HepG2 (cell line): ENCODE results near the gene CHRNA7. TPM values are rescaled to one million over a fixed set of nuclear protein-coding genes. Genes with fewer than 3 reads are reported as not detected.

Experiments used
- ATAC-seq: fragments of 200-7000 bp; cut with Tn5 transposase; 3 replicates; pipeline ENCODE4 v1.9.1; 2020; ENCODE audit warnings: mild to moderate bottlenecking, moderate library complexity
- BruUV-seq: library from RNA; stranded (reverse); fragments of 400-500 nt; replicated peaks from 2 replicates; lab custom pipeline; 2021; lab: Mats Ljungman, UMichigan
- CTCF ChIA-PET: fragments of 300-600 bp; formaldehyde crosslinking; extraction: SDS; loops from one replicate; lab custom pipeline; 2021; ENCODE audit warnings: low total read pairs, inconsistent platforms, low intra/inter-chr PET ratio; lab: Yijun Ruan, JAX
- POLR2A ChIA-PET: fragments of 350-600 bp; sonication (Branson Sonifier 250); formaldehyde crosslinking; loops from one replicate; lab custom pipeline; 2020; ENCODE audit warnings: antibody characterized with exemption, inconsistent platforms; lab: Yijun Ruan, JAX
- DNase-seq: peaks from one replicate; pipeline ENCODE4 v3.0.0-alpha.2; 2015; ENCODE audit warnings: low spot score
- FAIRE-seq: peaks from 3 replicates; lab custom pipeline; 2011; peaks lifted over from hg19 to GRCh38; lab: Jason Lieb, UNC
- H2AFZ ChIP-seq: one replicate; pipeline ENCODE4 v1.6.1; 2011; ENCODE audit warnings: low read length, inconsistent platforms
- H3K27ac ChIP-seq: fragments of 300-600 bp; 3 replicates; pipeline ENCODE4 v1.8.0; 2011; ENCODE audit warnings: mixed run types, mild to moderate bottlenecking, mixed read lengths, low read length, inconsistent platforms; ENCODE audit not compliant: insufficient read depth; ENCODE audit errors: extremely low read length
- H3K27me3 ChIP-seq, 2 experiments: fragments of 200-600 bp in 1 of 2; 2 replicates in 1 of 2; 3 replicates in 1 of 2; pipeline versions ENCODE4 v1.6.0 to v1.8.0; 2011; ENCODE audit warnings: low read length in 2 of 2, mild to moderate bottlenecking in 2 of 2, moderate library complexity in 2 of 2, inconsistent platforms in 1 of 2; ENCODE audit not compliant: insufficient read depth in 2 of 2, control insufficient read depth in 1 of 2
- H3K36me3 ChIP-seq, 2 experiments: fragments of 200-600 bp in 1 of 2; replicated peaks in 1 of 2; 2 replicates in 1 of 2; 3 replicates in 1 of 2; pipeline versions ENCODE4 v1.5.1 to v1.8.0; 2011; ENCODE audit warnings: low read length in 2 of 2, inconsistent platforms in 1 of 2; ENCODE audit not compliant: insufficient read depth in 2 of 2, control insufficient read depth in 1 of 2
- H3K4me1 ChIP-seq: 2 replicates; pipeline ENCODE4 v1.5.1; 2012; ENCODE audit warnings: low read length, inconsistent platforms; ENCODE audit not compliant: insufficient read depth
- H3K4me2 ChIP-seq: 2 replicates; pipeline ENCODE4 v1.6.0; 2011; ENCODE audit warnings: low read depth, low read length, inconsistent platforms
- H3K4me3 ChIP-seq, 3 experiments: fragments of 200-600 bp in 1 of 3; sonication (generic), shearing (Covaris generic) in 1 of 3; replicated peaks in 1 of 3; 2 replicates each; pipeline ENCODE4 v1.5.1; 2011 to 2016; ENCODE audit warnings: low read length in 3 of 3, inconsistent platforms in 2 of 3, low read depth in 2 of 3, mild to moderate bottlenecking in 2 of 3, control low read depth in 1 of 3, mixed read lengths in 1 of 3; ENCODE audit not compliant: insufficient read depth in 1 of 3
- H3K79me2 ChIP-seq: one replicate; pipeline ENCODE4 v1.6.1; 2011; ENCODE audit warnings: low read length, inconsistent platforms; ENCODE audit not compliant: insufficient read depth
- H3K9ac ChIP-seq: 2 replicates; pipeline ENCODE4 v1.6.0; 2011; ENCODE audit warnings: mild to moderate bottlenecking, low read depth, low read length, inconsistent platforms; ENCODE audit not compliant: insufficient read depth
- H3K9me3 ChIP-seq: 2 replicates; pipeline ENCODE4 v1.5.1; 2012; ENCODE audit warnings: mild to moderate bottlenecking, low read length
- H4K20me1 ChIP-seq: 2 replicates; pipeline ENCODE4 v1.6.0; 2011; ENCODE audit warnings: inconsistent platforms, mild to moderate bottlenecking, low read length, moderate library complexity; ENCODE audit not compliant: insufficient read depth
- BRF2 ChIP-seq: sonication (generic); formaldehyde crosslinking; IDR thresholded peaks from 2 replicates; pipeline ENCODE4 v1.8.1; 2022; ENCODE audit warnings: mild to moderate bottlenecking, missing genetic modification reagents
- MATR3 ChIP-seq: sonication (generic); formaldehyde crosslinking; IDR thresholded peaks from 2 replicates; pipeline ENCODE4 v1.4.0; 2020; ENCODE audit warnings: missing genetic modification reagents
- MED8 ChIP-seq: sonication (generic); formaldehyde crosslinking; IDR thresholded peaks from 2 replicates; pipeline ENCODE4 v1.8.1; 2023; ENCODE audit warnings: mild to moderate bottlenecking, missing genetic modification reagents; ENCODE audit not compliant: insufficient replicate concordance
- PBX2 ChIP-seq: IDR thresholded peaks from 2 replicates; pipeline ENCODE4 v1.6.1; 2016; ENCODE audit warnings: control low read depth
- SUZ12 ChIP-seq: fragments of 150-350 bp; IDR thresholded peaks from 2 replicates; pipeline ENCODE4 v1.6.1; 2014; ENCODE audit warnings: low read depth, low read length
- ZC3H13 ChIP-seq: sonication (generic); formaldehyde crosslinking; IDR thresholded peaks from 2 replicates; pipeline ENCODE4 v1.8.1; 2023; ENCODE audit warnings: mild to moderate bottlenecking, missing genetic modification reagents, moderate library complexity
- ZNF329 ChIP-seq: sonication (generic); formaldehyde crosslinking; IDR thresholded peaks from 2 replicates; pipeline ENCODE4 v1.9.0; 2021; ENCODE audit warnings: low read depth, mild to moderate bottlenecking, missing genetic modification reagents
- ZNF446 ChIP-seq: sonication (generic); formaldehyde crosslinking; IDR thresholded peaks from 2 replicates; pipeline ENCODE4 v1.5.0; 2020; ENCODE audit warnings: mild to moderate bottlenecking, missing genetic modification reagents
- ZNF460 ChIP-seq: sonication (generic); formaldehyde crosslinking; IDR thresholded peaks from 2 replicates; pipeline ENCODE4 v1.5.1; 2020; ENCODE audit warnings: missing genetic modification reagents, mild to moderate bottlenecking, borderline replicate concordance
- WGBS: methylation state at CpG from one replicate; pipeline ENCODE4 v1.1.6; 2017; ENCODE audit warnings: low lambda C conversion rate; 5-methylcytosine and 5-hydroxymethylcytosine counted together
- in situ Hi-C: cut with HindIII; loops from 2 replicates; pipeline ENCODE4 v1.10.0; 2017; ENCODE audit warnings: low pct_unique_long_range_greater_than_20kb; ENCODE audit not compliant: extremely low pct_ligation_motif_present
- intact Hi-C: fragments of 100-400 bp; cut with micrococcal nuclease; formaldehyde crosslinking; loops from one replicate; pipeline ENCODE4 v1.10.0; 2022; ENCODE audit not compliant: unreplicated experiment
- polyA plus RNA-seq, 8 experiments: library from polyadenylated mRNA; depleted of rRNA in 3 of 8; stranded (reverse) in 7 of 8; unstranded in 1 of 8; fragments of >200 nt; fragmentation: Illumina TruSeq in 4 of 8; extraction: Trizol in 4 of 8; gene quantifications; 2 replicates each; pipeline versions ENCODE4 v1.2.1 to v1.2.3, GENCODE V29; 2011 to 2016; ENCODE audit warnings: low read depth in 4 of 8, missing spikeins in 1 of 8, mixed read lengths in 1 of 8; ENCODE audit not compliant: insufficient read depth in 1 of 8
- total RNA-seq, 5 experiments: library from RNA; depleted of rRNA; stranded (reverse); fragments of >200 nt; fragmentation: Illumina TruSeq; extraction: Trizol; gene quantifications; 2 replicates each; pipeline ENCODE4 v1.2.3, GENCODE V29; 2016; ENCODE audit warnings: low read depth in 1 of 5

The CHRNA7 gene
- total and polyA plus RNA-seq, 2 of the 13 experiments (the other 11 are each of a cell fraction or from before 2014, with no cell fraction given) = 1.3 to 1.4 TPM

- intact Hi-C loops = no loop called here
- H4K20me1 ChIP-seq = no peaks in the 10 kb centered on the region
- H3K4me2 ChIP-seq = no peak overlapping the region
- no peaks in the 10 kb centered on the region for H3K36me3 ChIP-seq
- FAIRE-seq = no peak
- no peak for TF ChIP-seq SUZ12
- TF ChIP-seq ZNF446 = no peak
- TF ChIP-seq MATR3 (CRISPR knock-in tag) = no peak
- TF ChIP-seq ZNF329 (CRISPR knock-in tag) = no peak
- TF ChIP-seq BRF2 = no peak
- no peak for TF ChIP-seq ZNF460
- TF ChIP-seq PBX2 = no peak
- no peak for TF ChIP-seq ZC3H13 (CRISPR knock-in tag)
- TF ChIP-seq MED8 (CRISPR knock-in tag) = no peak
- TF ChIP-seq, all 625 proteins: peak for 0
- Histone ChIP-seq H3K9me3 (no peaks in the 10 kb centered on the region), H3K4me1 (no peaks in the 10 kb centered on the region), H3K79me2 (no peaks in the 10 kb centered on the region), H3K27me3 (0 out of 5 replicates have a peak, but pooled peaks cover 0 to 3% of the 10 kb centered on the region in 2 experiments), H3K27ac (no peak overlapping the region), H2AFZ (no peak overlapping the region), H3K4me3 (no peak overlapping the region), H3K9ac (no peak overlapping the region)
- 31% methylated on average over 3 of the region's 3 CpGs for WGBS
- CTCF ChIA-PET = no interaction called here
- DNase-seq (no peak), ATAC-seq (no peak)
- BruUV-seq = no TSS peak
- POLR2A ChIA-PET = no interaction called here
- in situ Hi-C loops = no loop called here
Measured at GRCh38 chr15:32123473-32123872, 93.2 kb downstream of the CHRNA7 start.
